GM19239 (cell line): Measurements from ENCODE around the gene SETDB1.
"Not testable (repeated sequence)": the region's sequence is repeated elsewhere in the genome, so short reads cannot be mapped to it uniquely, and the experiment has no call there.

Source experiments
- DNase-seq: peaks from one replicate; pipeline ENCODE4 v3.0.0; 2011; ENCODE audit warnings: low spot score; ENCODE audit not compliant: insufficient read length
- FAIRE-seq: peaks from 2 replicates; lab custom pipeline; 2011; peaks lifted over from hg19 to GRCh38; lab: Jason Lieb, UNC

SETDB1 gene

GRCh38 chr1:150928286-150928685 is 2.1 kb downstream of the SETDB1 start:
- DNase-seq (no peak), FAIRE-seq (no peak)

GRCh38 chr1:150928775-150929174 is 2.6 kb downstream of the SETDB1 start:
- DNase-seq, FAIRE-seq: not testable (repeated sequence)

- FAIRE-seq (no peak), DNase-seq (no peak)
Observed at GRCh38 chr1:150931773-150932172, 5.6 kb downstream of the SETDB1 start.

GRCh38 chr1:150944856-150945255 is 18.7 kb downstream of the SETDB1 start:
- FAIRE-seq = no peak
- DNase-seq = no peak

- no peak for FAIRE-seq
- no peak for DNase-seq
Observed at GRCh38 chr1:150954708-150955107, 28.5 kb downstream of the SETDB1 start.

- no peak for DNase-seq
- FAIRE-seq = no peak
Observed at GRCh38 chr1:150955280-150955679, 29.1 kb downstream of the SETDB1 start.

GRCh38 chr1:150957666-150958065 is 31.5 kb downstream of the SETDB1 start:
- DNase-seq (no peak), FAIRE-seq (no peak)

- DNase-seq (no peak), FAIRE-seq (no peak)
Observed at GRCh38 chr1:150960646-150961045, 34.5 kb downstream of the SETDB1 start.

GRCh38 chr1:150961756-150962155 is 35.6 kb downstream of the SETDB1 start:
- no peak for DNase-seq
- no peak for FAIRE-seq

GRCh38 chr1:150963321-150964163 is 37.4 kb downstream of the SETDB1 start:
- no peak for DNase-seq
- FAIRE-seq = no peak

GRCh38 chr1:150964164-150964489 is 38.0 kb downstream of the SETDB1 start:
- DNase-seq (no peak), FAIRE-seq (no peak)

- no peak for FAIRE-seq
- DNase-seq = no peak
Observed at GRCh38 chr1:150965605-150966004, 39.4 kb downstream of the SETDB1 start.

- DNase-seq = no peak
- FAIRE-seq = no peak
Observed at GRCh38 chr1:150966011-150966410, 39.8 kb downstream of the SETDB1 start.

GRCh38 chr1:150967936-150968335 is 41.8 kb downstream of the SETDB1 start:
- FAIRE-seq (no peak), DNase-seq (no peak)

GRCh38 chr1:150968491-150968890 is 42.3 kb downstream of the SETDB1 start:
- FAIRE-seq = no peak
- no peak for DNase-seq

GRCh38 chr1:150969626-150970025 is 43.5 kb downstream of the SETDB1 start:
- DNase-seq = no peak
- FAIRE-seq = no peak

GRCh38 chr1:150970808-150971582 is 44.8 kb downstream of the SETDB1 start:
- DNase-seq = no peak
- FAIRE-seq = no peak

- DNase-seq = no peak
- no peak for FAIRE-seq
Observed at GRCh38 chr1:150971583-150972416, 45.6 kb downstream of the SETDB1 start.

- no peak for FAIRE-seq
- DNase-seq = no peak
Observed at GRCh38 chr1:150972417-150972940, 46.3 kb downstream of the SETDB1 start.

- FAIRE-seq (no peak), DNase-seq (no peak)
Observed at GRCh38 chr1:150973258-150973835, 47.2 kb downstream of the SETDB1 start.
